DND-41 (cell line): ENCODE results near the gene SLC35D3.

Experiments
- CTCF ChIP-seq: IDR thresholded peaks from 2 replicates; pipeline ENCODE4 v1.5.1; 2012; ENCODE audit warnings: borderline replicate concordance, low read length, moderate library complexity, mild to moderate bottlenecking; ENCODE audit not compliant: poor library complexity, severe bottlenecking; ENCODE audit errors: extremely low read depth
- EZH2 ChIP-seq: IDR thresholded peaks from 3 replicates; pipeline ENCODE4 v1.6.1; 2012; ENCODE audit warnings: borderline replicate concordance, low read depth, mild to moderate bottlenecking, moderate library complexity, low read length, inconsistent platforms; ENCODE audit not compliant: severe bottlenecking

GRCh38 chr6:136961848-136962247 is 39.7 kb downstream of the SLC35D3 start:
- TF ChIP-seq CTCF (no peak), EZH2 (no peak)
